ENCODE data around the gene DNAH17.

Gene DNAH17

DNA sequence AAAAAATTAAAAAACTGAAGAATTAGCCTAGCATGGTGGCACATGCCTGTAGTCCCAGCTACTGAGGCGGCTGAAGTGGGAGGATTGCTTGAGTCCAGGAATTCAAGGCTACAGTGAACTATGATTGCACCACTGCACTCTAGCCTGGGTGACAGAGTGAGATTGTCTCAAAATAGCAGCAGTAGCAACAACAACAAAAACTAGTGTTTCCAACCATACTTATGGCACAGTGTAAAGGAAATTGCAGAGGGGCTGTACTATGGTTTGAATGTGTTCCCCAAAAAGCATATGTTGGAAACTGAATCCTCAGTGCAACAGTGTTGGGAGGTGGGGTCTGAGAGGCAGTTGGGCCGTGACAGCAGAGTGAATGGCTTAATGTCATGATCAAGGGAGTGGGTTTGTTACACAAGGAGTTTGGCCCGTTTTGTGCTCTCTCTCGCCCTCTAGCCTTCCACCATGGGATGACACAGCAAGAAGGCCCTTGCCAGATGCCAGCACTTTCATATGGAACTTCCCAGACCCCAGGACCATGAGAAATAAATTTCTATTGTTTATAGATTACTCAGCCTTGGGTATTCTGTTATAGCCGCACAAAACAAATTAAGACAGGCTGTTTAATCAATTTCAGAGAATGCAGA lies 128.7 kb downstream of the DNAH17 start:
- no peak for ATAC-seq

DNA sequence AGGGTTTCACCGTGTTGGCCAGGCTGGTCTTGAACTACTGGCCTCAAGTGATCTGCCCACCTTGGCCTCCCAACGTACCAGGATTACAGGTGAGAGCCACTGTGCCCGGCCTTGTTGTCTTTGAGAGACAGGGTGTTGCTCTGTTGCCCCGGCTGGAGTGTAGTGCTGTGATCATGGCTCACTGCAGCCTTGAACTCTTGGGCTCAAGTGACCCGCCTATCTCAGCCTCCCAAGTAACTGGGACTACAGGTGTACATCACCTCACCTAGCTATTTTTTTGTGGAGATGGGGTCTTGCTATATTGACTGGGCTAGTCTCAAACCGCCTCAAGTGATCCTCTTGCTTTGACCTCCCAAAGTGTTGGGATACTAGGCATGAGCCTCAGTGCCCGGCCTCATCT lies 130.4 kb downstream of the DNAH17 start:
- ATAC-seq: no peak

DNA sequence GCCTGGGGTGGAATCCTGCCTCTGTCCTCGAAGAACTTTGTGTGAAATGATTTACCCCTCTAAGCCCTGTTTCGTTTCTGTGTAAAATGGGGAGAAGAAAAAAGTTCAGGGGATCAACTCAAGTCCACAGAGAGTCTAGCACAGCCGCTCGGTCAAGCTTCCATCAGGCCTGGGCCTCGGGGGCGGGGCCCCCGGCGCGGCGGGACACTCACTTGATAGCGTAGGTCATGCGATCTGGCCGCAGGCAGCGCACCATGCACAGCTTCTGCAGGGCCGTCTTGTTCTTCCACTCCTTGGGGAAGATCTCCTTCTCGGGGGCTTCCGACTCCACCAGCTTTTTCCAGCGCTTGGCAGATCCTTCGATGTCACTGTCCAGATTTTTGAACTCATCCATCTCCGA lies 132.8 kb downstream of the DNAH17 start:
- no peak for ATAC-seq

DNA sequence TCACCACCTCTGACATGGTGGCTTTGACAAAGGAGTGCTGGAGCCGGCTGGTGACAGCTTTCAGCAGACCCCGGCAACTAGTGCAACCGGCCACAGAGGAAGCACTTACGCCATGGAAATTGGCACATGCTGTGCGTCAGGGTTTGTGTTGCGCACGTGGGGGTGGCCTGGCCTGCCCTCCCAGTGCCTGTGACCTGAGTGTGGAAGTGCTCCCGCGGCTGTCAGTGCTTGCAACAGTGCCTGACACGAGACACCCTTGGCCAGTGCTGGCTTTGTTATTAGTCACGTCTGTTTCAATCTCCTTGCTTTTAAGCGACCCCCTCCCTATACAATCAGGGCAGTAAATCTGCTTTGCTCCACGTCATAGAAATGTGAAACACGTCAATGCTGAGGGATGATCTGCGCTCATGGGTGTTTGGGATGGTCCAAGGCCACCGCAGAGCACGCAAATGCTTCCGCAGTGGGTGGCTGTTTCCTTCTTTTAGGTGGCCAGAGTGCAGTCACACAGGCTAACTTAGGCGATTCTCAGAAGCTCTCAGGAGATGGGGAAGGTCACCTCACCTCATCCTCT lies 134.5 kb downstream of the DNAH17 start:
- no peak for ATAC-seq

DNA sequence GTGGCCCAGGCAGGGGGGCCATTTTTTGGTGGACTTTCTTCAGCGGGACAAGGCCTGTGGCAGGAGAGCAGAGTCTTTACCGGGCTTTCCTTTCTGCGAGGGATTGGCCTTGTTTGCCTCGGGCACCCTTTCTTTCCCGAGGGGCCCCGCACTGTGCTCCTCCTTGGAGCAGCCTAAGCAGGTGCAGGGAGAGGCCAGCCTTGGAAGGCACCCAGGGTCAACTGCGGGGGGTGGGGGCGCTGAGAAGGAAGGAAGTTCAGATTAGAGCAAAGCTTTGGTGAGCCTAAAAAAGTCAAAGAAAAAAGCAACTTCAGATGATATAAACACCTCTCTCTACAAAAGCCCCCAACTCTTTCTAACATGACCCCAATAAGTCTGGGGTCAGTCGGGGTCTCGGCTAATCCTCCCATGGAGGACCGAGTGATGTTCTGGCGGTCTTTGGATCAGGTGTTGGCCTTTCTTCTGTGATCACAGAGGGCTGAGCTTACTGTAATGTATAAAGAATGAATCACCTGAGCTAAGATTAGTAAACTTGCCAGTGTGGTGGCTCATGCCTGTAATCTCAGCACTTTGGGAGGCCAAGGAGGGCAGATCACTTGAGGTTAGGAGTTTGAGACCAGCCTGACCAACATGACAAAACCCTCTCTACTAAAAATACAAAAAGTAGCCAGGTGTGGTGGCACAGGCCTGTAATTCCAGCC lies 135.8 kb downstream of the DNAH17 start:
- ATAC-seq: peak in 1 of 2 donors; percentile 59

DNA sequence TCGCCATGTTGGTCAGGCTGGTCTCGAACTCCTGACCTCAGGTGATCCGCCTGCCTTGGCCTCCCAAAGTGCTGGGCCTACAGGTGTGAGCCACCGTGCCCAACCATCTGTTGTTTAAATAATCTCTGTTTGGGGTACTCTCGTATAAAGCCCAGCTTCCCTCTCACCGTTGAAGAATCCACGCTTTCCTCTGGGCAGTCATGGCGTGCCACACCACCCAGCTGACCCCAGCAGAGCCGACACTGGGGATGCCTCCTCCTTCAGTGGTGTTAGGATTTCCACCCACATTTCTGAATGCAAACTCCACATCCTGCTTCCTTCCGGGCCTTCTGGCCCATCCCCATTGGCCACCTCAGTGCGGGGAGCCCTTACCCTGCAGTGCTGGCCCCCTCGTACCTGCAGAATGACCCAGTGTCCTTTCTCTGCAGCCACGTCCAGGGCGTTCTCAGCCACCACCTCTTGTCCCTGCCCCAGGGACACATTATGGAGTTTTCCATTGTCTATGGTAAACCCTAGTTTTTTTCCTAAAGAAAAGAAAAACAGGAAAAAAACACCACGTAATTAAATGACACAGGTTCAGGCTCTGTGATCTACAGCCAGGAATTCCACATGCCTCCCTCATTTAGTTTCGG lies 138.4 kb downstream of the DNAH17 start:
- ATAC-seq: no peak

DNA sequence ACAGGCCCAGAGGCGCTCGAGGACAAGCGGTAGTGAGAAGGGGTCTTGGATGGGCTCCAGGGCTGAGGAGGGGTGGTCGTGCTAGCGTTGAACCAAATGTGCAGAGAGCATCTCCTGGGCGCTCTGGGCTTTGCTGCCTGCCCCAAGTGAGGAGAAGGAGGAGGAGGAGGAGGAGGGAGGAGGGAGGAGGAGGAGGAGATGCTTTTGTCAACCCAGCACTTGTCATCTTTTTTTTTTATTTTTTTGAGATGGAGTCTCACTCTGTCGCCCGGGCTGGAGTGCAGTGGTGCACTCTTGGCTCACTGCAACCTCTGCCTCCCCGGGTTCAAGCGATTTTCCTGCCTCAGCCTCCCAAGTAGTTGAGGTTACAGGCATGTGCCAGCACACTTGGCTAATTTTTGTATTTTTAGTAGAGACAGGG lies 138.9 kb downstream of the DNAH17 start:
- ATAC-seq: no peak

DNA sequence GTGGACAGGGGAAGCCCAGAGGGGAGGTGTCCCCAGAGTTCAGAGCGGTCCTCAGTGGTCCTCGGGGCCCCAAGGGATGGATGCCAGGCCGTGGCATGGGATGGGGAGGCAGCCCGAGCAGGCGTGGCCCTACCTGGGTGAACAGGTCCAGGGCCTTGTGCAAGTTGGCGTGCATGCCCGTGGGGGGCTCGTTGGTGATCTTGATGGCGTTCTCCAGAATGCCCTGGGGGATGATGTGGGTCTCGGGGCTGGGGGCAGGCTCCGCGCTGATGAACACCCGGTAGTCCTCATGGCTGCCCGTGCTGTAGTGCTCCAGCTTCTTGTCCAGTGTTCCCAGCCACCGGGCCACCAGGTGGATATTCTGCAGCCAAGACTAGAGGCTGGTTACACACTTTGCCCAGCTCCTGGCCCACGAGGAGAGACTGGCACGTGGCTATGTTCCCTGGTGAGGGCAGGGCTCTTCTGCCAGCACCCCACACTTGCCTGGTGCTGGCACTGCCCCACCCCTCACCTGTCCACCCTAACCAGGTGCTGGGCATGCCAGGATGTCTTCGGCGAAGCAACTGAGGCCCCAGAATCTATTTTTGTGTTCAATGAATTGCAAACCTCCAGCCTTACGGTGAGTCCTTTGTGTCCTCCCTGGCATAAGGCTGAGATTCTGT lies 139.6 kb downstream of the DNAH17 start:
- ATAC-seq: no peak

DNA sequence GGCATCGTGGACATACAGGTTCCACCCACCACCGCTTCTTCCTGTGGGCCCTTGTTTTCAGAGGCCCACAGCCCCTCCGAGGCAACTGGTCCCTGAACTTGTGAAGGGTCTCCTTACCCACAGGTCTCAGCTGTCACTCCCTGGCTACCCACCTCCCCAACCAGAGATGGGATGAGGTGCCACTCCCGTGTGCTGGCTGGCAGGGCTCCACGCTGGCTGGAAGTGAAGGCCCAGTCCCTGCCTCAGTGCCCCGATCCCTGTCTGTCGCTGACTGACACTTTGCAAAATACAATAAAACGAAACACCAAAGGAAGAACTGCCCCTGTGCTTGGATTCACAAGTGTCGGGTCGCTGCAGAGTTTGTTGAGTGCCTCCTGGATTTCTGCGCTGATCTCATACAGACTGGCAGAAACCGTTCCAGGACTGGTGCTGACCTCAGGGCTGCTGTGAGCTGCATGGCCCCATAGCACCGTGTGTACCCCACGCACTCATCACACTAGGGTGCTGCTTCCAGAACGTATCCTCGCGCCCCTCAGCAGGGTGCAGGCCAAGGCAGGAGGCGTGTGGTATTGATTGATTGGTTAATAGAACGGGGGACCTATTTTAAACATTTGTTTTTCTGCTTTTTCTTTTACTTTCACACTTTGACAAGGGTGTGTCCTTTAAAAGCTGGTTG lies 141.7 kb downstream of the DNAH17 start:
- ATAC-seq: no peak

DNA sequence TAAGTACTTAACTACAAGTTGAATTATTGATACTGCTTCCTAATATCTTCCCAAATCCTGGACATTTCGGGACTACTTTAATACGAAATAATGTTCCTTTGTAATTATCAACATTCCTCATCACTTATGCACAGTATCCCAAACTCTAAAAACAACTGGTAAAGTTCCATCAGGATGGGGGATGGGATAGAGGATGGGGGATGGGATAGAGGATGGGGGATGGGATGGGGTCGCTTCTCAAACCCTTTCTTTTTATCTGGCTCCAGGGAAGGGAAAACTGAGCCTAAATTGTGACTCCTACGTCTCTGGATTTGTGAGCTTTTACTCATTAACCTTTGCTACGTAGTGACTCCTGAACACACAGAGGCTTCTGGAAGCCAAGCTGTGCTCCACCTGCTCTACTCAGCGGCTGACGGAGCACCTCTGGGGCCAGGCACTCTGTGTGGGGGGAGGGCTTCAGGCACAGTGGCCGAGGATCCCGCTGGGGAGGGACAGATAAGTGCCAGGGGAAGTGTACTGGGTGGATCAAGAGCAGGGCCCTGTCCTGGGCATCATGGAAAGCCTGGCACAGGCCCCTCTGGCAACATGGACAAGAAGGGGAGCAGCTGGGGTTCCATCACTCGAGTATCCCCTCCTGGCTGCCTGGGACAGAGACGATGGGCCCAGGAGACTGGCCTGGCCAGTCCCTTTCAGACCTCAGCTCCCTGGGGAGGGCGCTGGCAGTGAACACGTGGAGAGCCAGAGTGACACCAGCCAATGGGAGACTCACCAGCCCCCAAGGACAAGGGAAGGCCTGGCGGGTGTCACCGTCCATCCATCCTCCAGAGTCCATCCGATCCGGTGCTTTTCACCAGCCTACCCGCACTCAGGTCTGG lies 142.5 kb downstream of the DNAH17 start:
- ATAC-seq: no peak

DNA sequence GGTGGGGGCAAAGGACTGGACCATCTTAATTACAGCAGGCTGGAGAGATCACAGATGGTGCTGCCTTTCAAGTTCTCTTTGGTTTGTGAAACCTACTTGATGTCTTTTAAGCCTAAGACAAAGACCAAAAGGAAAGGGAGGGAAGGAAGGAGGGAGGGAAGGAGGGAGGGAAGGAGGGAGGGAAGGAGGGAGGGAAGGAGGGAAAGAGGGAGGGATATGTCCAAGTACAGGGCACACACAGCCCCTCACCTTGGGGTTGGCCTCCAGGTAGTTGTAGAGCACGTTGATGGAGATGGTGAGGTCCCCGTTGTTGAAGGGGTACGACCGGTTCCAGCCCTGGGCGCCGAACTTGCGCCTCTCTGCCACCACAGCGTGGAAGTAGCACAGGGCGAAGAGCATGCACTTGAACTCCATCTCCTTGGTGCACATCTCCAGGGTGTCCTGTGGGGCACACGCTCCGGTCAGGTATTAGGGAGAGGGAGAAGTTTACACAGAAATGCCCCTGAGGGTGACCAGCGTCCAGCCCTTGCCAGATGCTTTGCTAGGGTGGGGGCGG lies 143.3 kb downstream of the DNAH17 start:
- no peak for ATAC-seq

DNA sequence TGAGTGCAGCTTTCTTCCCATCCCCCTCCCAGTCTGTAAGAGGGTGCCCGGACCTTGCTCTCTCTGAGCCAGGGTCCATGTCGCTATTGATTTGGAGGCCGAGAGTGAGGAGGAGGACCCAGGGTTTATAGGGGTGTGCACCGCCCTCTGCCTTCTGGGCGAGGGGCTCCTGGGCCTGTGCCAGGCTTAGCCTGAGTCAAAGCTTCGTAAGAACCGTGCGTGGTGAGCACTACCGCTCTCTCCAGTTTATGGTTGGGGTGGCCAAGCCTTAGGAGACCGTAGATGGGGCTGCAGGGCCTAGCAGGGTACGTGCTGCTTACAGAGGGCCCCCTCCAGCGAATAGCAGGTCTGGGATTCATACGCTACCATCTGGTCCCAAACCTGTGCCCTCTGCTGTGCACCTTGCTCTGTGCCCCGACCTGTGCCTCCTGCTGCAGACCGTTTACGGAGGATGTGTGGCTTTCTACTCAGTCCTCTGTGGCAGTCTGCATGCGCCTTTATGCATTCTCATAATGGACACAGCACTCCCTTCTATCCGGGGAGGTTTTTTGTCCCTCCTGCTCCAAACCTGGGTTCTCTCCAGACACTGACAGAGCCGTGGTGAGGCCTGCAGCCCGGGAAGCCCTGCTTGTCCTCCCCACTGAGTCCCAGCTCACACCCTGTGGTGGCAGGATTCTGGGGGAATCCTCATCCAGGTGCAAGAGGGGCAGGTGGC lies 144.0 kb downstream of the DNAH17 start:
- ATAC-seq: peak in 1 of 2 donors; percentile 8

DNA sequence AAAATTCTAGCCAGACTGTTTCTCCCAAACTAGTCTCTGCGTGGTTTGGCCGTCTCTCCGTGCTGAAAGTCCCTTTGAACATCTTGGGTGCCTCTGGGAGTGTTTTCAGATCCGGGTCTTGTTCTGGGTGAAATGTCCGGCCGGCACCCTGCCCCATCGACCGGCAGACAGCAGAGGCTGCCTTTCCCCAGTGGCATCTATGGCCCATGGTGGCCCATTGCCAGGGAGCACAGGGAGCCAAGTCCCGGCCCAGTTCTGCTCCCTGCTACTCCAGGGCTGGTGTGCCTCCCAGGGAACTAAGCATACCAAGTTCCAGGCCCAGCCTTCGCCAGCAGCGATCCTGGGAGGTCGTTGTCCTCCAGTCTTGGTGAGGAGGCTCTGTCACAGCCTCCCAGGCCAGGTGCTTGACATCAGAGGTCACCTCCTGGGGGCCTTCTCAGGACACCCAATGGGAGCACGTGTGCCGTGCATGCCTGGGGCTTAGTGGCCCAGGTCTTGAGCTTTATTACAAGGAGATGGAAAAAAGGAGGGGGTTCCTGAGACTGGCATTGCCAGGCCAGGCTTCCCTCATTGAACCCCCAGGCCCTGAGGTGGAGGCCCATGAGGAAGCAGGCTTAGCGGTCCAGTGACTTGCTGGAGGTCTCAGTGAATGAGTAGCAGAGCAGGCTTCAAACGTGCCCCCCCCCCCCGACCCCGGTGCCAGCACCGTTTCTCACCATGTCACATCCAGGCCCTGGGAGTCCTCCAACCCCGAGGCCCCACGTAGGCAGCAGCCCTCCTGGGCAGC lies 144.8 kb downstream of the DNAH17 start:
- no peak for ATAC-seq

DNA sequence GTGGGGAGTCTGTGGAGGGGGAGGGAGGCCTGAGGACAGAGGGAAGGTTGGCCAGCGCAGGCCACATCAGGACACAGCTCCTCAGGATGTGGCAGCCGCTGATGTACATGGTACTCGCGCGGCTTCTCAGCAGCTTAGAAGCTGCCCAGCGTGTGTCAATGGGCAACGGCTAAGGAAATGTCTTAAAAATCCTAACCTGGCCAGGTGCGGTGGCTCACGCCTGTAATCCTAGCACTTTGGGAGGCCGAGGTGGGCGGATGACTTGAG lies 145.6 kb downstream of the DNAH17 start:
- no peak for ATAC-seq

DNA sequence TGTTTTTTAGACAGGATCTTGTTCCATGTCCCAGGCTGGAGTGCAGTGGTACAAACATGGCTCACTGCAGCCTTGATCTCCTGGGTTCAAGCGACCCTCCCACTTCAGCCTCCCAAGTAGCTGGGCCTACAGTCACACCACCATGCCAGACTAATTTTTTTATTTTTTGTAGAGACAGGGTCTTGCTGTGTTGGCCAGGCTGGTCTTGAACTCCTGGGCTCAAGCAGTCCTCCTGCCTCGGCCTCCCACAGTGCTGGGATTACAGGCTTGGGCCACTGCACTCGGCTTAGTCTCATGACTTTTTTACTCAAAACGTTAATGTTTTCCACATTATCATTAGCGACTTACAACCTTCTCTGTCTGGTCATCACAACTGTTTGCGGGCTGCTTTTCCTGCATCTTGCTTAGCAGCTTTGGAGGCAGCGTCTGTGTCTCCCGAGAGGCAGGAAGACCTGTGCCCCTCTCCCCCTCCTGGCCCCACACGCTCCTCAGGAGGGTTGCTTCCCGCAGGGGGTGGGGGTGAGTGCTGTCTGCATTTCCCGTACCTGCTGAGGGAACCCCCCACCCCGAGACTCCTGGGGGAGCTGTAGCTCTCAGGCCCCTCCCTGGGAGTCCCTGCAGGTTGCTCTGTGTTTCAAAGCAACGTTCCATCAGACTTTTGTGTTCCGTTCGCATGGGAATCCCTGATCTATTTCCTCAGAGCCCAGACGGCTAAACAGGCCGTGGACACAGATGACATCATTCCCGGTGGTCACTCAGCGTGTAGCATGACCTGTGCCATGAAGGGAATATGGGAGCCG lies 146.1 kb downstream of the DNAH17 start:
- no peak for ATAC-seq

DNA sequence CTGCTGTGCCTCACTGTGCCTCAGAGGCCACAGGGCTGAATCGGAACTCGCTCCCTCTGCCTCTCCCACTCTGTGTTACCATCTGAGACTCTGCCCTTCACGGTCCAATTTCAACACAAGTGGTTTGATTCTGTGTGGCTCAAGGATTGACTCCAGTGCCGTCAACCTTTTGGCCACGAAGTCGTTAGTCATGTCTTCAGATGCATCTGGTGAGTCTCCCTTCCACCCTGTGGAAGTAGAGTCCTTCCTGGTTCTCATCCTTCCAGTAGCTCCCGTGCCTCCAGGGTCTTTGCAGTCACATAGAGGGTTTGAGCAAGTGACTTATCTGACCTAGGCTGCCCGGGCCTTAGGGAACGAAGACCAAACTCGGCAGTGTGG lies 147.6 kb downstream of the DNAH17 start:
- no peak for ATAC-seq

DNA sequence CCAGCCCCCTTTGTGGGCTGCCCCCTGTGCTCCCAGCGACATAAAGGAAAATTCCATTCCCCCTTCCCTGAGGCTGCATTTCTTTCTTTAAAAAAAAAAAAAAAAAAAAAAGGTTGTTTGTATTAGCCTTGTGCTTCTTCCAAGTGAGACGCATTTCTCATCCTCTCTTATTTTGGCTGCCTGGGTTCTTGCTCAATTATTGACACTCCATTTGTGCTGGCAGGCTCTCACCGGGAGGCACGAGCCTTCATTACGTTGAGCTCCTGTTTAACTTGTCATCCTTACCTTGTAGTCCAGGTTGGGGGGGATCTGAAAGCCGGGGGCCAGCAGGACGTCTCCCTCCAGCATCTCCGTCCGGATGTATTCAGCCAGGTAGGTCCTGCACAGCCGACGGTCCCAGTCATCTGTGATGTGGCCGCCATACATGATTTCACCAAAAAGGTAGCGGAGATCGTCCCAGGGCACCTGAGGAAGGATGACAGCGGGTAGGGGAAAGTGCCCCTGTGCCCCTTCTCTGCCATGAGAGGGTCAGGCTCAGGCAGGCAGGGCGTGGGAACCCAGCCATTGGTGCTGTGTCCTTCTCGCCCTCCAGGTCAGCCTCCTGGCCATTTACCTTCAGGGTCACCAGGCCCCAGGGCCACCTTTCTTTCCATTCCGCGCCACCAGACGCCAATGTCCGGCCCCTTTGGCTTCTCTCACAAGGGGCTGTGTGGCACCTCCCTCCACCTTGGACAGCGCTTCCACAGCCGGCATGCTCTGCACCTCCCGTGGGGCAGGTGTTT lies 148.2 kb downstream of the DNAH17 start:
- no peak for ATAC-seq

DNA sequence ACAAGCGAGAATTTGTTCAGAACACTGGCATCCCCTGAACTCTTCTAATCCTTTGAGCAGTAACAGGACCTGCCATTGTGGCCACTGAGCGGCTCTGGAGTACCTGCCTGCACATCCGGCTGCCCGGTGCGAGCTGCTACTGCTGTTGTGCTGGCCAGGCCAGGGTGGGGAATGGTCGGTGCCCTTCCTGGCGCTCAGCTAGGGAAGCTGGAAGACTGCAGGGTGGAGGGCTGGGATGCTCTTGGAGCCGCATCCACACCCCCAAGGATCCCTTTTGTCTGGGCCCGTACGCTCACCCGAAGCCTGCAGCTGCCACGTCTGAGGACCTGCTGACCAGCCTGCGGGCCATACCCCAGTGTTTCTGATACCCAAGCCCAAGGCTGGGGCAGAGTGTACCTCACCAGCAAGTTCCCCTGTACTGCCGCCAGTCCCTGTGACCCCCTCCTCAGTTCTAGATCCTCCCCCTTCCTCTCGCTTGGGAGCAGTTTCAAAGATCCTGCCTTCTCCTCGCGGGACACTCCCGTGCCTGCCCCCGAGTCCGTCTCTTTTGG lies 149.1 kb downstream of the DNAH17 start:
- no peak for ATAC-seq

Measured in activated CD4-positive, CD25-positive, alpha-beta regulatory T cell treated with anti-CD3 and anti-CD28 coated beads, Interleukin-2, amount 50 U/mL, for 24 hours (primary cell).